ENCODE data around the gene FBXW8. TPM values are rescaled to one million over a fixed set of nuclear protein-coding genes. Genes with fewer than 3 reads are reported as not detected.

Gene FBXW8
- 7.8 and 7.9 TPM in 2 replicates for total RNA-seq (2014; rRNA removed; shearing (Covaris generic))

GRCh38 chr12:116910645-116911451 lies at the start of gene FBXW8:
Gene FBXW8, plus strand, starts transcription at chr12:116910950. Its CDS starts 88 bp downstream, at chr12:116911038.
- H3K4me1 ChIP-seq: no peaks in the 10 kb centered on the region
- no peaks in the 10 kb centered on the region for H3K9me3 ChIP-seq (replicated peaks)
- H3K27ac ChIP-seq: peak within 1 kb of the TSS; percentile 68
- DNase-seq: peak; percentile 90 to 92
- H3K36me3 ChIP-seq: no peaks in the 10 kb centered on the region; the same call in 1 of the 2 replicates
- H3K27me3 ChIP-seq: no peaks in the 10 kb centered on the region
- H3K4me3 ChIP-seq: peak within 1 kb of the TSS; percentile 73

GRCh38 chr12:116861320-116861719 lies 49.4 kb upstream of the FBXW8 start:
- DNase-seq: peak; percentile 84
- Histone ChIP-seq H3K27ac (no peak overlapping the region), H3K27me3 (no peaks in the 10 kb centered on the region), H3K4me1 (peaks cover 8% of the 10 kb centered on the region; the same call in 1 of the 2 replicates), H3K9me3 (replicated peaks) (no peaks in the 10 kb centered on the region), H3K4me3 (peak overlapping the region; percentile 3; the same call in 1 of the 2 replicates), H3K36me3 (no peaks in the 10 kb centered on the region)

DNA sequence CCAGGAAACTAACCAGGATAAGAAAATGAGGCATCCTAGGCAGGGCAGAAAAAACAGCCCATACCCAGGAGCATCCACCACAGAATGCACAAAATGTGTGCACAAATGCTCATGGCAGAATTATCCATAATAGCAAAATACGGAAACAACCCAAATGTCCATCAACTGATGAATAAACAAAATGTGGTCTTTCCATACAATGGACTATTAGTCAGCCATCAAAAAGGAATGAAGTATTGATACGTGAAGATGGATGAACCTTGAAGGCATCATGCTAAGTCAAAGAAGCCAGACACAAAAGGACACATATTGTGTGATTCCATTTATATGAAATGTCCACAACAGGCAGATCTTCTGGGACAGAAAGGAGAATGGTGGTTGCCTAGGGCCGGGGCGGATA lies 48.6 kb upstream of the FBXW8 start:
- no peak for DNase-seq
- H3K27me3 ChIP-seq: no peaks in the 10 kb centered on the region
- no peak overlapping the region for H3K4me3 ChIP-seq
- no peak overlapping the region for H3K27ac ChIP-seq
- H3K4me1 ChIP-seq: peaks cover 8% of the 10 kb centered on the region; the same call in 1 of the 2 replicates
- H3K9me3 ChIP-seq (replicated peaks): no peaks in the 10 kb centered on the region
- no peaks in the 10 kb centered on the region for H3K36me3 ChIP-seq

- DNase-seq: peak in 1 of 2 experiments; percentile 33
- Histone ChIP-seq H3K4me1 (peaks cover 8% of the 10 kb centered on the region; the same call in 1 of the 2 replicates), H3K9me3 (replicated peaks) (no peaks in the 10 kb centered on the region), H3K4me3 (no peak overlapping the region), H3K36me3 (no peaks in the 10 kb centered on the region), H3K27ac (no peak overlapping the region), H3K27me3 (no peaks in the 10 kb centered on the region)
Observed at GRCh38 chr12:116863275-116863767, 47.4 kb upstream of the FBXW8 start.

GRCh38 chr12:116864371-116865160 lies 46.2 kb upstream of the FBXW8 start:
- H3K27ac ChIP-seq: no peak overlapping the region
- H3K27me3 ChIP-seq: no peaks in the 10 kb centered on the region
- H3K9me3 ChIP-seq (replicated peaks): no peaks in the 10 kb centered on the region
- no peak for DNase-seq
- no peaks in the 10 kb centered on the region for H3K36me3 ChIP-seq
- no peak overlapping the region for H3K4me3 ChIP-seq
- peaks cover 8% of the 10 kb centered on the region; the same call in 1 of the 2 replicates for H3K4me1 ChIP-seq

- no peak overlapping the region for H3K4me3 ChIP-seq
- H3K36me3 ChIP-seq: no peaks in the 10 kb centered on the region
- DNase-seq: no peak
- no peaks in the 10 kb centered on the region for H3K9me3 ChIP-seq (replicated peaks)
- no peaks in the 10 kb centered on the region for H3K4me1 ChIP-seq
- H3K27me3 ChIP-seq: no peaks in the 10 kb centered on the region
- no peak overlapping the region for H3K27ac ChIP-seq
Observed at GRCh38 chr12:116867523-116867922, 43.2 kb upstream of the FBXW8 start.

GRCh38 chr12:116870306-116870705 lies 40.4 kb upstream of the FBXW8 start:
- no peak for DNase-seq
- Histone ChIP-seq H3K27me3 (no peaks in the 10 kb centered on the region), H3K4me3 (no peak overlapping the region), H3K36me3 (no peaks in the 10 kb centered on the region), H3K4me1 (no peaks in the 10 kb centered on the region), H3K27ac (no peak overlapping the region), H3K9me3 (replicated peaks) (no peaks in the 10 kb centered on the region; the same call in 1 of the 2 replicates)

GRCh38 chr12:116874324-116874995 lies 36.3 kb upstream of the FBXW8 start:
- DNase-seq: no peak
- H3K36me3 ChIP-seq: no peaks in the 10 kb centered on the region
- H3K4me3 ChIP-seq: no peak overlapping the region
- H3K27ac ChIP-seq: no peak overlapping the region
- H3K9me3 ChIP-seq (replicated peaks): no peaks in the 10 kb centered on the region; the same call in 1 of the 2 replicates
- 0 out of 2 replicates have a peak, but pooled peaks cover 3% of the 10 kb centered on the region for H3K4me1 ChIP-seq
- peaks cover 12% of the 10 kb centered on the region for H3K27me3 ChIP-seq

- peaks cover 23% of the 10 kb centered on the region for H3K27me3 ChIP-seq
- 0 out of 2 replicates have a peak, but pooled peaks cover 3% of the 10 kb centered on the region for H3K4me1 ChIP-seq
- no peak overlapping the region for H3K4me3 ChIP-seq
- peak in 1 of 2 experiments; percentile 48 for DNase-seq
- no peak overlapping the region for H3K27ac ChIP-seq
- no peaks in the 10 kb centered on the region; the same call in 1 of the 2 replicates for H3K9me3 ChIP-seq (replicated peaks)
- no peaks in the 10 kb centered on the region for H3K36me3 ChIP-seq
Observed at GRCh38 chr12:116876151-116876869, 34.4 kb upstream of the FBXW8 start.

DNA sequence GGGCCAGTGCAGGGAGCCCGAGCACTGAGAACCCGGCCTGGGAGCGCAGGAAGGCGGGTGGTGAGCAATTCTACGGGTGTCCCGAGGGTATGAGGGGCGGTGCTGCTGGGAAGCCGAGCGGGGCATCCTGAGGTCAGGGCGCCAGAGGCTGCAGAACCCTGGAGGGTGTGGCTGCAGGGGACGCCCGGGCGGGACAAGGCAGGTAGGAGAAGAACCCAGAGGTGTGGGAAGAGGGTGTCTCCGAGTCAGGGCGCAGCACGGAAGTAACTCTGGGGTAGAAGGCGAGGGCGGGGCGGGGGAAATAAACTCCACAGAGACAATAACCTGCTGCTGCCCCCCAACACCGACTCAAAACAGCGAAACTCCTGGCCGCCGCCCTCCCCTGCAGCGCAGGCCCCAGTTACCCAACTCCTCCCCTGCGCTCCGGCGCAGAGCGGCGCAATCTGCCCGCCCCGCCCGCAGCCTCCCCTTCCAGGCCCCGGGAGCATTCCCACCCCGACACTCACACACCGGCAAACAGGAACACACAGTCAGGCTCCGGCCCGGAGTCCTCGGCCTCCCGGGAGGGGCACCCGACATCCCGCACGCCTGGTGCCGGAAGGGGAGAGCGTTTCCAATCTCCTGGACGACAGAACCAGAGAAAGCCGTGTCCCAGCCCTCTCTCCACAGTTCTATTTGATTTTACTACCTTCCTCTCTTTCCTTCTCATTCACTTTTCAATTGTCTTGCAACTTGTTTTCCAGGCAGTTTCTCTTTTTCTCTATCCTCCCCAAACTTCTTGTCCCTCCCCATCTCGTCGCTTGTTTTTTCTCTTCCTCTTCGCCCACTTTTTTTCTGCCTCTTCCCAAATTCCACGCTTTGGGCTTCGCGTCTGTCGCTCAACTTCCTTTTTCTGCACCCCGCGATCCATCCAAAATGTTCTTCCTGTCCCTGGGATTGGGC lies 31.9 kb upstream of the FBXW8 start:
- peak in 1 of 2 experiments; percentile 12 for DNase-seq
- Histone ChIP-seq H3K36me3 (no peaks in the 10 kb centered on the region), H3K4me3 (peak overlapping the region; percentile 29; the same call in 1 of the 2 replicates), H3K27ac (no peak overlapping the region), H3K4me1 (0 out of 2 replicates have a peak, but pooled peaks cover 3% of the 10 kb centered on the region), H3K9me3 (replicated peaks) (no peaks in the 10 kb centered on the region; the same call in 1 of the 2 replicates), H3K27me3 (peaks cover 47% of the 10 kb centered on the region)

DNA sequence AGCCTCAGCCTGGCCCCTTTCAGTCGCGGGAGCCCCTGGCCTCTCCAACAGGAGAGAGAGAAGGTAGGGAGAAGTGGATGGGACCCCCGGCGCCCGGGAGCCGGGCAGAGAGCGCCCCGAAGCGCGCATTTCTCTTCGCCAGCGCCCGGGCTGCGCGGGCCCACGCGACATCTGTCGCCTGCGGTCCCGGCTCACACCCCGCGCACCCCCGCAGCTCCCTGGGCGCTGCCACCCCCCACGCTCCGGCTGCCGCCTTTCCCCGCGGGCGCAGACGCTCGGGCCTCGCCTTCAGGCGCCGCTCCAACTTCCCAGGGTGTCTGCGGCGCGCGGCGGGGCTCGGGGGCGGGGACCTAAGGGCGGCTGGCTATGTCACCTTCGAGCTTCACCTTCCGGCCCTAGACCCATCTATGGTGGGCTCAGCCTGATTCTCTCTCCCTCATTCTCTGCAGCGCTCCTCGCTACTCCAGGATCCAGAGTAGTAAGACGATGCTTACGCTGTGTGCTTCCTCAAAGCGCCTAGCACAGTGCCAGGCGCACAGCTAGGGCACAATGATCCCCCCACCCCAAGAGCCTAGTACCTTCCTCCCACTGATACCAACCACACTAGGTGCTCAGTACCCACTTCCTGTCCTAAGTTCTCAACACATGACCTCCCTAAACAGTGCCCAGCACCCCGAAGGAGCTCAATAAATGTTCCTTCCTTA lies 31.1 kb upstream of the FBXW8 start:
- no peak for DNase-seq
- H3K27me3 ChIP-seq: peaks cover 48% of the 10 kb centered on the region
- H3K4me1 ChIP-seq: 0 out of 2 replicates have a peak, but pooled peaks cover 3% of the 10 kb centered on the region
- H3K36me3 ChIP-seq: no peaks in the 10 kb centered on the region
- no peak overlapping the region for H3K4me3 ChIP-seq
- no peak overlapping the region for H3K27ac ChIP-seq
- no peaks in the 10 kb centered on the region; the same call in 1 of the 2 replicates for H3K9me3 ChIP-seq (replicated peaks)

DNA sequence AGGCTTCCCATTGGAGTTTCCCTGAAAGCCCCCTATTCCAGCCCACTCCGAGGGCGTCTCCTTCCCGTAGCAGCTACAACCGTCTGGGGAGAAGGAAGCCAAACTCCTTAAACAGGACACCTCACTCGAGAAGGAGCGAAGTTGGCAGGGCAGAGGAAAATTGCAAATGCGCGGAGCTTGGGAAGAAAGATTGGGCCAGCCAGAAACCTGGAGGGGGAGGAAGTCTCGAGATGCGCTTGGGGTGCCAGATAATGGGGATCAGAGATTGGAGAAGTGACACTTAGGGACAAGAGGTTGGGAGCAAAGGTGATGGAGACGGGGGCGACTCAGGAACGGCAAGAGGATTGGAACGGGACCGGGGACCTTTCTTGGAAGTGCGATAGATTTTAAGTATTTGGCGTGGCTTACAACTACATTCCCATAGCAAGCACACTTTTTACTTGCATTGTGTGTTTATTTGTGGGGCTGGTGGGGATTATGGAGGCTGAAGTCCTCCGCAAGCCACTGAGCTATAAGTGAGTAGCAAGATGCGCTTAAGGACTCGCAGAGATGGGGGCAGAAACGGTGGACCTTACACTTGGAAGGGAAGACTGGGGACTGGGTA lies 30.4 kb upstream of the FBXW8 start:
- peaks cover 48% of the 10 kb centered on the region for H3K27me3 ChIP-seq
- H3K9me3 ChIP-seq (replicated peaks): no peaks in the 10 kb centered on the region
- 0 out of 2 replicates have a peak, but pooled peaks cover 3% of the 10 kb centered on the region for H3K4me1 ChIP-seq
- H3K27ac ChIP-seq: no peak overlapping the region
- H3K36me3 ChIP-seq: no peaks in the 10 kb centered on the region
- no peak for DNase-seq
- peak overlapping the region; percentile 49 for H3K4me3 ChIP-seq

Data from SJCRH30 (cell line).